ENCODE data around the gene AGR2. TPM values are rescaled to one million over a fixed set of nuclear protein-coding genes. Genes with fewer than 3 reads are reported as not detected.

The AGR2 gene
- total RNA-seq, 4 donors from 2014 or later, result 16.7 TPM; not detected in 3

DNA sequence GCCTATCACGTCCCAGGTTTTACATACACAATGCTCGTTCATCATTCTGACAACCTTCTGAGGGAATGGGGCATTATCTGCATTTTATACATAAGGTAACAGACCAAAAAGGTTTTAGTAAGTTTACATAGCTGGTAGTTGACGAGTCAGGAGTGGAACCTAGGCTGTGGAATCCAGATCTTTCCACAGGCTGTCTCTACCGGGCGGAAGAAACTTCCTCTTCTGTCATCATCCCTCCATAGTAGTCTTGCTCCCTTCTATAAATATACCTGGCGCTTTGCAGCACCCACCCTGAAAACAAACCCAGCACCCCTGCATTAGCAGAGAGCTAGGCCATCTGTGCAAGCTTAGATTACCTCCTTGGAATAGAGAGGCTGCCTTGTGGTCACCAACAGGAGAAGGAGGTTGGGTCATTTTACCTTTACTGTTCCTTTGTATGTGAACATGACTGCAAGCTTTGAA lies 49.9 kb downstream of the AGR2 start:
- H3K27me3 ChIP-seq, result no peaks in the 10 kb centered on the region
- no peaks in the 10 kb centered on the region for H3K4me1 ChIP-seq
- TF ChIP-seq POLR2A (IDR thresholded peaks at IDR 0.05), result no peak
- TF ChIP-seq, protein P1, sequence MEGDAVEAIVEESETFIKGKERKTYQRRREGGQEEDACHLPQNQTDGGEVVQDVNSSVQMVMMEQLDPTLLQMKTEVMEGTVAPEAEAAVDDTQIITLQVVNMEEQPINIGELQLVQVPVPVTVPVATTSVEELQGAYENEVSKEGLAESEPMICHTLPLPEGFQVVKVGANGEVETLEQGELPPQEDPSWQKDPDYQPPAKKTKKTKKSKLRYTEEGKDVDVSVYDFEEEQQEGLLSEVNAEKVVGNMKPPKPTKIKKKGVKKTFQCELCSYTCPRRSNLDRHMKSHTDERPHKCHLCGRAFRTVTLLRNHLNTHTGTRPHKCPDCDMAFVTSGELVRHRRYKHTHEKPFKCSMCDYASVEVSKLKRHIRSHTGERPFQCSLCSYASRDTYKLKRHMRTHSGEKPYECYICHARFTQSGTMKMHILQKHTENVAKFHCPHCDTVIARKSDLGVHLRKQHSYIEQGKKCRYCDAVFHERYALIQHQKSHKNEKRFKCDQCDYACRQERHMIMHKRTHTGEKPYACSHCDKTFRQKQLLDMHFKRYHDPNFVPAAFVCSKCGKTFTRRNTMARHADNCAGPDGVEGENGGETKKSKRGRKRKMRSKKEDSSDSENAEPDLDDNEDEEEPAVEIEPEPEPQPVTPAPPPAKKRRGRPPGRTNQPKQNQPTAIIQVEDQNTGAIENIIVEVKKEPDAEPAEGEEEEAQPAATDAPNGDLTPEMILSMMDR (IDR thresholded peaks at IDR 0.05), result no peak
- no peak for DNase-seq
- H3K9me3 ChIP-seq, result no peaks in the 10 kb centered on the region
- peak overlapping the region in 1 of 2 donors; percentile 46 for H3K27ac ChIP-seq
- no peak overlapping the region for H3K4me3 ChIP-seq
- intact Hi-C loops (cut with DNase I; ENCODE audit: low total_unique reads), result loop anchor here (5.0 kb wide), 1 partner anchor 1707 kb away; no protein-coding TSS in a partner anchor
- no peaks in the 10 kb centered on the region for H3K36me3 ChIP-seq

DNA sequence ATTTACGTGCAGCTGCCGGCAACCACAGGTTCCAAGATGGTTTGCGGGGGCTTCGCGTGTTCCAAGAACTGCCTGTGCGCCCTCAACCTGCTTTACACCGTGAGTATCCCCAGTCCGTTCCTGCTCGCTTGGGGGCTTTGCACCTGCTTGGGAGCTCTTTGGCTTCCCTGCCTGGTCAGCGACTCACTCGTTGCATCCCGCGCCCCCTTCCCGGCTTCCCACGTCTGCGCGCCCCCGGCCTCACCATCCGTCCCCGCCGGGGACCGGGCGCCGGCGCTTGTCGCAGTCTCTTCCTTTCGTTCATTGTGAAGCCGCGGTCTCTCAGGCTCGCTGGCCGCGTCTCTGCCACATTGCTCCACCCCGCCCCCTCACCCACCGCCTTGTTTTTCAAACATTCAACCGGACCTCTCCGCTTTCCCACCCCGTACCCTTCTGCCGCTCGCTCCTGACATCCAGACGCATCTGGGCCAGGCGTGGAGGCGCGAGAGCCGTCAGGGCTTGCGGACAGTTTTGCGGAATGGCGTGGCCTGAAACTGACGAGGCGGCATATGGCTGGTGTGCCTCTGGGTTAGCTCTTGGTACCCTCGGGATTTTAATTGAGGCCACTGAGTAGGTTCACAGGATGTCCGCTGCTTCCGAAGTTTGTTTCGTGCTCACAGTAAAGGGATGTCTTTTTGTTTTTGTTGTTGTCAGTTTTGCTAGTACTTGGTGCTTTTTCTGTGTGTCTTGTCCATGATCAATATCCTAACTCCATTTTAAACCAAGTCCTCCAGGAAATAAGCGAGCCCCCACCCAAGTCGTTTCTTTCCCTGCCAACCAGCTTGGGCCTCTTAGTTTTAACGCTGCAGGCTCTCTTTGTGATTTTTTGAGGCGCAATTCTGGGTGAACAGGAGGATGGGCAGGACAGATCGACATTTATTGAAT lies 50.6 kb downstream of the AGR2 start:
- Histone ChIP-seq H3K9me3 (no peaks in the 10 kb centered on the region), H3K4me1 (no peaks in the 10 kb centered on the region), H3K36me3 (no peaks in the 10 kb centered on the region), H3K4me3 (peak overlapping the region; percentile 26 to 43), H3K27ac (peak overlapping the region; percentile 32 to 46), H3K27me3 (no peaks in the 10 kb centered on the region)
- TF ChIP-seq POLR2A (IDR thresholded peaks at IDR 0.05), result no peak
- TF ChIP-seq, protein P1 (IDR thresholded peaks at IDR 0.05), result no peak
- DNase-seq, result no peak
- intact Hi-C loops (cut with DNase I; ENCODE audit: low total_unique reads), result no loop called here

DNA sequence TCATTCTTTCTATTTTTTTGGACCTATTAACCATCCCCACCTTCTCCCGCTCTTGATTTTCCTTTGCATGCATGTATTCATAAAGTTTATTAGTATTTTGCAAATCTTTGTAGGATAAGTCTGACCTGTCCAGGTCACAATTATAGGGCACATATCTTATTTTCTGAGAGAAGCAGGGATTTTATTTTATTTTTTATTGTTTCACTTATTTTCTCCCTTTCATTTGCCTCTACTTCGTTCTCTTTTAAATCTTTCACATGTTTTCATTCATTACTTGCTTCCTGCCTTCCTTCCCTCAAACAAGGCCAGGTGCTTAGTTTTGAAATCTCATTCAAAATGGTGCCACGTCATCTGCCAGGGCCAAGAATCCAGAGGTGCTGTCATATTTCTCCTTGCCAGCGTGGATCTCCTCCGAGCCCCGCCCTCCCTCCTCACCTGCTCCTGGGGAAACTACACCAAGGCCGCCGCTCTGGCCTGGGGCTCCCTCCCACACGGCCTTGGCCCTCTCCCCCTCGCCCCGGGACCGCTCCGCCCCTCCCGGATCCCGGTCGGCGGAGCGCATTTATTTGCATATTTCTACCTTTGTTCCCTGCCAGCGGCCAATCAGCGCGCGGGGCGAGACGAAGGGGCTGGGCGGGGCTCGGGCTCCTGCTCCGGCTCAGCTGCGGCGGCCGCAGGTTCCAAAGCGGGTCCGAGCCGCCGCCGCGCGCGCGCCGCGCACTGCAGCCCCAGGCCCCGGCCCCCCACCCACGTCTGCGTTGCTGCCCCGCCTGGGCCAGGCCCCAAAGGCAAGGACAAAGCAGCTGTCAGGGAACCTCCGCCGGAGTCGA lies 51.5 kb downstream of the AGR2 start, which contains the start of gene TSPAN13:
Gene TSPAN13, plus strand, starts transcription at position 654 of the 830 bp plus-strand sequence. CDS start 213 bp downstream, outside the sequence.
- DNase-seq, result peak; percentile 30 to 36
- TF ChIP-seq, protein P1 (IDR thresholded peaks at IDR 0.05), result no peak
- TF ChIP-seq POLR2A (IDR thresholded peaks at IDR 0.05), result peak; percentile 40 to 50
- Histone ChIP-seq H3K27me3 (no peaks in the 10 kb centered on the region), H3K4me3 (peak within 1 kb of the TSS; percentile 26 to 43), H3K4me1 (no peaks in the 10 kb centered on the region), H3K27ac (peak within 1 kb of the TSS; percentile 32 to 46), H3K36me3 (no peaks in the 10 kb centered on the region), H3K9me3 (no peaks in the 10 kb centered on the region)
- intact Hi-C loops (cut with DNase I; ENCODE audit: low total_unique reads), result no loop called here

DNA sequence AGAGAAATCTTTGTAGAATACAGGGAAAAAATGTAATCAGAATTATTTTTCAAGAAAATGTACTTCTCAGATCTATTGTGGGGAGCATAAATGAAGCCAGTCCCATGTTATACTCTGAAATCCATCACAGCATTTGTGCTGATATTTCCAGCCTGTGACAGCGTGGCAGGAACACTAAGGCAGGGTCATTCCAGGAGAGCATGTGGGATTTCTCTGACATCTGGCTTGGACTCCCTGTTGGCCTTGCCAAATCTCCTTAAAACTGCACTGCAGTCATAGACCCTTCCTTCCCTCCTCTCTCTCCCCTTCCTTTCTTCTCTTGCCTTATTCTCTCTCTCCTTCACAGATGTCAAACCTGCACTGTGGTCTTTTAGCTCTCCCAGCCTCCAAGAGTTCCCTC lies 57.7 kb downstream of the AGR2 start:
- no peaks in the 10 kb centered on the region for H3K27me3 ChIP-seq
- no peak overlapping the region for H3K27ac ChIP-seq
- H3K9me3 ChIP-seq, result no peaks in the 10 kb centered on the region
- peak in 1 of 2 donors; percentile 44 for DNase-seq
- TF ChIP-seq POLR2A (IDR thresholded peaks at IDR 0.05), result no peak
- TF ChIP-seq, protein P1 (IDR thresholded peaks at IDR 0.05), result no peak
- no peak overlapping the region for H3K4me3 ChIP-seq
- H3K36me3 ChIP-seq, result no peaks in the 10 kb centered on the region
- no peaks in the 10 kb centered on the region for H3K4me1 ChIP-seq
- intact Hi-C loops (cut with DNase I; ENCODE audit: low total_unique reads), result no loop called here

All from uterus (tissue), 4 donors.